HG03135 (cell line): ENCODE results near the gene CDK5RAP2.
"Not testable (repeated sequence)": the region's sequence is repeated elsewhere in the genome, so short reads cannot be mapped to it uniquely, and the experiment has no call there.

Experiments used
- ATAC-seq: cut with Tn5 transposase; IDR thresholded peaks from one replicate; pipeline ENCODE4 v1.9.1; 2021; ENCODE audit warnings: mild to moderate bottlenecking, moderate library complexity; ENCODE audit not compliant: unreplicated experiment

Gene CDK5RAP2

DNA sequence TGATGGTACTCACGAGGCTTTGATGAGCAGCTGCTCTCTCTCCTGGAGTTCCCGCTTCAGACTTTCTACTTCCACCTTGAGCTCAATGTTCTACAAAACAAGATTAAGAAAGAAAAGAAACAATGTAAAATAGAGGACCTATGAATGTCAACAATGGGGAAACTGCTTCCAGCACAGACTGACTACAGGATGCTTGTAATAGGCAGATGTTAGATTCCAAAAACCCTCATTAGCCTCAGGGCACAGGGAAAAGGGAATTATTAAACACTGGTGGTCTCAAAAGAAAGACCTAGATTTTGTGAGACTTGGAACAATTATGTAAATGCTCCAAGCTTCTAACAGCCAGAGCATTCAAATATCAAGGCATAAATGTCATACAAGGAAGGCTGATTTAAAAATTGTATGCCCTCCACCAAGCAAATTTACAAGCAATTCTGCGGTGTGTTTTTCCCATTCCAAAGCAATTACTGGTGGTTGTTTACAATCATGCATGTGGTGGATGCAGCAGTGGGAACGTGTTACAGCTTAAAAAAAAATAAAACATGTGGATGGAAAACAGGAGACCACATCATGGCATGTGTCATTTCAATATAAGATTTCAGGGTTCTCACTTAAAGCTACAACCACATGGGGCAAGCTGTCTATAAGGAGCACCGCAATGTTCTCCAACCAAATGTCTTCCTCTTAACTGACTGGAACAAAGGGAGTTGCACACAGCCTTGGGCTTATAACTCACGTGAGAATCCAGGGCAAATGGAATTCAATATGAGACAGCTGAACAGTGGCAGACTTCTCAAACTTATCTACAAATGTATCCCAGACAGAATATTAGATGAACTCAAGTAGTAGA lies 34.0 kb downstream of the CDK5RAP2 start:
- no peak for ATAC-seq

DNA sequence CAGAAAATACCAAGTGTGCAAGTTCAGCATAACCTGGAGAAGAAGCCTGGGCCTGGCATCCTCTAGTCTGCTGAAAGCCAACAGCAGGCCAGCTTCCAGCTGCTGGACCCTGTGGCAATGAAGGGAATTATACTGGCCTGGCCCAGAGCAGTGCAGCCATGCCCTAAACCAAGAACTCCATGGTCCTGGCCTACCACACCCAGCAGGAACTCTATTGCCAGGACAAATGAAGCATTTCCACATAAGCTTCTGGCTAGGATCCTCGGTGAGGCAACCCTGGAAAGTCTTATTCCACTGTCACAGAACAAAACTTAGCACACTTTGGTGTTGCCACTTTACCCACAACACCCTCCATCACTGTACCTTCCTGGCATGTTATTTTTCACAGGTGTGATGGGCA lies 35.5 kb downstream of the CDK5RAP2 start:
- no peak for ATAC-seq

DNA sequence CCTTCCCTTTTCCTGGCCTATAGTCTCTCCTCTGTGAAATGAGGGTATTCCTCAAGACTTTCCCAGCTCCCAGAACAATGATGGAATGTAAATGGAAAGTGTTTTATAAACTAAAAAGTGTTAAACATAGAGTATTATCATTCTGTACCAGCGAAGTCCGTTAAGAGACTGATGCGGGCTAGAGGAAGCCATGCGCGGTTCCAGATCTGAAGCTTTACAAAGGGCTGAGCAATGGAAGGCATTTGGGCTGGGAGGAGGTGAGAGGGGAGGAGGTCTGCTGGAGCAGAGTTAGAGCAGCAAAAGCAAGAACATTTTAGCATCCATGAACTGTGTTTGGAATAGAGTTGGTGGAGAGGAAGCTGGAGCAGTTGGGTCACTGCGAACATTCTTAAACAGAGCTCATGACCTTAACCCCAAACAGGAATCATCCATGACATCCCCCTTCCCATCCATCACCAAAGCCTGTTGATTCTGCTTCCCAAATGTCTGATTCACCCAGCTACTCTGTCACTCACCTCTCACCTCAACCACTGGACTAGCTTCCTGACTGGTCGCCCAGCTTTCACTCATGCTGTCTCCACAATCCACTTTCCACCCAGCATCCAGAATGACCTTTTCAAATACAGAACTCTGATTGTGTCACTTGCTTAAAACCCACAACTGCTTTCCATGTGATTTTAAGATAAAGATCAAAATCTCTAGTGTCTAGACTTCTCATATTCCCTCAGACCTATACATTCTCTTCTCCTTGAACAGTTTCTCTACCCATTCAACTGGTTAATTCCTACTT lies 37.1 kb downstream of the CDK5RAP2 start:
- no peak for ATAC-seq

DNA sequence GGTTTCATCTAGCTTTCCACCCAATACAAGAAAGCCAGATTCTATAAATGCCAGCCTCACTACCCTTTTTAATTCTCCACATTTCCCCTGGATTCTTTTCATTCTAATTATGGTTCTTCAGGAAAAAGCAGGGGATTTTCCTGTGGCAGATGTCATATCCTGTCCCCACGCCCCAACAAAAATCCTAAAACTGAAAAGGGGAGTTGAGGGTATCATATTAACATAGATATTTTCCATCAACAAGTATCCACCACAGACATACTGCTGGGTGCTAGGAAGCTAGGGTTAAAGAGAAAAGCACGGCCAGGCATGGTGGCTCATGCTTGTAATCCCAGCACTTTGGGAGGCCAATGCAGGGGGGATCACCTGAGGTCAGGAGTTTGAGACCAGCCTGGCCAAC lies 38.0 kb downstream of the CDK5RAP2 start:
- no peak for ATAC-seq

DNA sequence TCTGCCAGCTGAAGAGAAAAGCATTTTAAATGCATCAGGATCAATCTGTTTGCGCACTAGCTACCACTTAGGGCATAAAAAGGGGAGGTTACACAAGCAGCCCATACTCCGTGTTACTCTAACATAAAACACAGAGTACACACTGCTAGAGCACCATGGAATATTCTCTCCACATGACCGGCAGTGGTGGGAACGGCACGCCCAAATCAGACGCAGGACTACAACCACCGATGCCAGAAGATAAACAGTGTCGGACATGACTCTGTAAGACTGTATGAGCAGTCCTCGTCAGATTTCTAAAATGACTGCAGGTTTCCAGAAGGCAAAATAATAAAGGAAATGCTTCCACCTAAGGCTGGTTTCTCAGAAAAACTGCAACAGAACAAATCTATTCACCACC lies 40.0 kb downstream of the CDK5RAP2 start:
- ATAC-seq, result no peak

DNA sequence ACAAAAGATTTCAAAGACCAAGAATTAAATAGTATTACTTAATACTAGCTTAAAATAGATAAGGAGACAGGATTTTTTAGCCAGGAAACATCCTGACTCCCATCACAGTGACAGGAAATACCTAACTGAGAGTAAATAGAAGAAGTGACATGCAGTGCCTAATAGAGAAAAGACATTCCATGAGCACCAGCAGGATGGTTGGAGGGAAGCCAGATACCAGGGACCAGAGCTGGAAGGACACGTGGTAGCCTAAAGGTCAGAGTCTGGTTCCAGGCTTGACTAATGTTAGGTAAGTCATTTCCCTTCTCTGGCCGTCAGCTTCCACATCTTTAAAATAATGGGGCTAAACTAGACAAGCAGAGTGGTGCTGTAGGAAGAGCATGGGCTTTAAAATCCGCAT lies 41.6 kb downstream of the CDK5RAP2 start:
- no peak for ATAC-seq

DNA sequence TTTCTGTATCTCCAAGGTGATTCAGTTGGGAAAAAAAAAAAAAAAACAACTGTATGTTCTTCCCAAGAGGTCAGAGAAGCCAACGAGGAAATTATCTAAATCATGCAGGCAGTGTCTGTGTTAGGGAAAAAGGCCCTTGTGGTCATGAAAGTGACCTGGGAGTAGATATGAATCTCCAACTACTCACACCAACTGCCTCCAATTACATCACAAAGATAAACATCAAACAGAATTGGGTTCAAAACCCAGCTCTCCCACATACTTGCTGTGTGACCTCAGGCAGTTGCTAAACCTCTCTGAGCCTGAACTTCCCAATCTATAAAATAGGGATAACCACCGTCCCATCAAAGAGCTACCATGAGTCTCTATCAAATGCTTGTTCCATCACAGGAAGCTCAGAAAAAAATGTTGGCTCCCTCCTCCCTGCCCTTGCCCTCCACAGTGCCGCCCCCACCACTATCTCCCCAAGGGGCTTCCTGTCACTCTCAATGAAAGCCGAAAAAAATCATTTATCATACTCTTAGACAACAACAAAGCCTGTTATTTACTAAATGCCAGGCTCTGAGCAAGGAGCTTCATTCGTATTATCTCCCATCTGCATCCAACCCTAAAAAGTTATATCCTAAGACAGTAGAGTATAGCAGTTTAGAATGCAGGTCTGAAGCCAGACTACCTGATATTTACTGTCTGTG lies 42.9 kb downstream of the CDK5RAP2 start:
- ATAC-seq, result no peak

DNA sequence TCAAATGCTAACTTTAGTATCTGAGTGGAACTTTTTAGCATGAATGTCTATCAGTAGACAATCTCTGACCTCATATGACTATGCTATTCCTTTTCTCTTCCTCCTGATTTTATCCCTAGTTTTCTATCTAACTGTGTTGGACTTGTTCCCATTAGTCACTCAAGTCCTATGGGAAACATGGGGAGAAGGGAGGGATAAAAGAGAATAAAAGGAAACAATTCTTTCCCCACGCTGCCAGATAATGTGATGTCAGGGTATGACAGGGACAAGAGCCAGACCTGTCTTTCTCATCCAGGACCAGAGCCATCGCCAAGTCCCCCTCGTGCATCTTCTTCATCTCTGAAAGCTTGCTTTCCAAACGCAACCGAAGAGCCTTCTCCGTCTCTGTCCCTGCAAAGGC lies 43.9 kb downstream of the CDK5RAP2 start:
- ATAC-seq, result no peak

DNA sequence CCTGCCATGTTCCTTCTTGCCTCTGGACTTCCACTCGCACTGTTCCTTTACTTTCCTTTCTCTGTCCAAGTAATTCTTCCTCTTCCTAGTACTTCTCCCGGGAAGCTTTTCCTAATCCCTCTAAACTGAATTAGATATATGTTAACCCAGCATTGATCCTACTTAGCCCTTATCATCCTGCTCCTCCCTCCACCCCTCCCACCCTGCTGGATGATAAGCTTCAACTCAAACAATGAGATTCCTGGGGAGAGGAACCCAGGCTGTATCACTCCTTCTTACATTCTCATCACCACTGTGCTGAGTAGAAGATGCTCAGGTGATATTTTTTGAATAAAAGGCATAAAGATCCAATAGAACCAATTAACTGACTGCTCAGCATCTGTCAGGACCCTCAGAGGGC lies 45.7 kb downstream of the CDK5RAP2 start:
- no peak for ATAC-seq

DNA sequence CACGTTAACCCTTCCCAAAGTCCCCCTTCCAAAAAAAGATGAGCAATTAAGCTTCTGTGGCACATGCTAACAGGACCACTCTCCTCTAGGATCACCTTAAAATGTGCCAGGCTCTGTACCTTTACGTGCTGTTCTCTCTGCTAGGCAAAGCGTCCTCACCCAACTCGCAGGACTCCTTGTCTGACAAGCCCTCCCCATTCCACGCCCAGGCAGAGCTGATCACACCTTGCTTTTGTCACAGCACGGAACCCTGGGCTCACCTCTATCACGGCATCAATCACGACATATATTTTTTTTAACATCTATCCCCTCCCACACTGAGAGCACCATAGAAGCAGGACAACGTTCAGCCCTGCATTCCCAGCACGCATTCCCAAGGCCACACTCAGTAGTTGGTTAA lies 47.1 kb downstream of the CDK5RAP2 start:
- no peak for ATAC-seq

DNA sequence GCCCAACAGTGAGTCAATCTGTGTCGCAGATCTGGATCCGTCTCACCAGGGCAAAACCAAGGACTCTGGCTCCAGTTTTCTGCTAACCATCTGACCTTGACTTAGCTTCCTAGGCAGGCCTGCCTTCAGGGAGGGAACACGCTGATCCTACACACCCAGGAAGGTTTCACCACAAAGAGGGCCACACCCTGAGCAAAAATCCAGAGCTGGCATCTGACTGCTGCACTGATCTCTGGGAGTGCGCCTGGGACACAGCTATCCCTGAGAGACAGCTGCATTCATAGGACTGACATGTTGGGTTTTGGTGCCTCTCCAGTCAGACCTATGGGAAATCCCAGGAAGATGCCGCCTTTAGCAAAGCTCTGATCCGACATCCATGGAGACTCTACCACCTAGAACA lies 47.5 kb downstream of the CDK5RAP2 start:
- no peak for ATAC-seq

DNA sequence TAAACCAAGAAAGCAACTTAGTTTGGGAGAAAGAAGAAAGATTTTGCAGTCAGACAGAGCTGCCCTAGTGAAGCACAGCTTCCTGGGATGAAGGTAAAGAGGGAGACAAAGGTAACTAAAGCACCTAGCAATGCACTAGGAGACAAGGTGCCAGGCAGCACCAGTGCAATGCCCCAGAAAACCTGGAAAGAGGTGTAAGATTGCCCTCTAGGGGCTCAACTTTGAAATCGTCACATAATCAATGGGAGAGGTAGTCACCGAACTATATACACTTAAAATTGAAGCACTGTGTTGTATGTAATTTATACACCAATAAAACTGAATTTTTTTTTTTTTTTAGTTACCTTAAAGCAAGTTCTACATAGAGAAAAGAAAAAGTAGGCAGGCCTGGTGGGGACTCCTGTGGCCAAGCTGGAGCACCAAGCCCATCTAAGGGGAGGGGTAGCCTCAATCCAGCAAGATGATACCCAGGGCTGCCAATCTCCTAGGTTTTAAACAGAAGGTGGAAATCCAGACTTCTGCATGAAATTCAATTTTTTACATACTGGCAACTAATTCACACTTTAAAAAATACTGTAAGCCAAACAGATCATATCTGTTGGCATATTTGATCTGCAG lies 48.2 kb downstream of the CDK5RAP2 start:
- ATAC-seq, result no peak

DNA sequence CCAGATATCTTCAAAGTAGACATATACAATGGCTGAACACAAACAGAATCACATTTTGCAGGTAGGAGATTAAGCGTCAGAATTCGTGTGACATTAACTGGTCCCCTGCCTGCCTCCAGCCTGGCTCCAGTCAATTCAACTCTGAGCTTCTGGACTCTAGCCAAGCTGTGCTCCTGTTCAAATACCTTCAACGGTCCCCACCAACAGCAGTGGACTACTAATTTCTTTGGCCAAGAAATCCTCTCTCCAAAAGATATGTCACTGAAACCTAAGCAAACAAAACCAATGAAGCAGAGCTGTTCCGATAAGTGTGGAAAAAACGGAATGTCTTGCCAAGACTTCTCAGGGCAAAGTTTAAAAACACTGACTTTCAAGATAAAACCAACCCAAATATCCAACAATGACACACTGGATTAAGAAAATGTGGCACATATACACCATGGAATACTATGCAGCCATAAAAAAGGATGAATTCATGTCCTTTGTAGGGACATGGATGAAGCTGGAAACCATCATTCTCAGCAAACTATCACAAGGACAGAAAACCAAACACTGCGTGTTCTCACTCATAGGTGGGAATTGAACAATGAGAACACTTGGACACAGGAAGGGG lies 49.6 kb downstream of the CDK5RAP2 start:
- ATAC-seq, result not testable (repeated sequence)

DNA sequence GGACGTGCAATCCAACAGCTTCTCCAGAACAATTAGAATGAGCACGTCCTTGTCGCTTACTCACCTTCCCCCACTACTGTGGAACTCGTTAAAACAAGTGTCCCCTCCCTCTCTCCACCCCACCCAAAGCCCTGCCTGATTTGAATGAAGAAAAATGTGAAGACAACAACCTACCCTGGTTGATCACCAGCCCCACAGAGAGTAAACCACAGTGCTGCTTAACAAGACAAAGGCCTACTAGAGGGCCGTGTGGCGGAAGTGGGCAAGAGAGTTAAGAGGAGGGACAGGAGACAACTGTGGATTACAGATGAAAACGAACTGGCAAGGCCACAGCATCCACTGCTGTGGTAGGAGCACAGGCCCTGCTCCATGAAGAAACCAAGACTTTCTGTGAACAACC lies 51.1 kb downstream of the CDK5RAP2 start:
- ATAC-seq, result no peak

DNA sequence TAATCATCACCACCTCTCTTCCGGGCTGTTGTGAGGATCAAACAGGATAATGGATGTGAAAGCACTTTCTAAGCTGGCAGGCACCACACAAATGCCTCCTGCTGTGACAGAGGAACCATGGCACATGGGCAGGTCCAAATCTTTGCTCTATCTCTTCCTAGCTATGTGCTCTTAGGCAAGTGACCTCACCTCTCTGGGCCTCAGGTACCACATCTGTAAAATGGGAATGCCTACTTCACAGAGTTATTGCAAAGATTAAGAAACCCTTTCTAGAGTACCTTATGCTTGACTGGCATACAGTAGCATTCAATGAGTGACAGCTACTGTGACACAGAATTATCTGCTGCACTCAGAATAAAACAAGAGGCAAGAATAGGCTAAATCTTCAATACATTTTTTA lies 51.6 kb downstream of the CDK5RAP2 start:
- ATAC-seq, result no peak

DNA sequence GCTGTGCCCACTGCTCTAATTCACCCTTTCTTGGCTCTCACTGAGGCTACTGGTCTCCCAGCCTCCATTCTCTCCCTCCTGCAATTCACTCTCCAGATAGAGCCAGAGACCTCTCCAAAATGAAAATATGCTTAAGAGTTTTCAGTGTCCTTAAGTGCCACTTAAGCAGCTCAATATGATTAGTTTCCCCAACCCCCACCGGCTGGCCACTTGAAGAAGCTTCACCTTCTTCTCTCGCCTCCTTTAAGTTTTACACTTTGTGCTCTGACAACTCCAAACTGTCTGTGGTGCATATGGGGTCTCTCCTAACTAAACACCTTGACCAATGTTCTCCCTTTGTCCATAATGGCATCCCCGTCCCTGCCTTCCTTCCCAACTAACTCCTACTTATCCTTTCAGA lies 53.4 kb downstream of the CDK5RAP2 start:
- no peak for ATAC-seq

DNA sequence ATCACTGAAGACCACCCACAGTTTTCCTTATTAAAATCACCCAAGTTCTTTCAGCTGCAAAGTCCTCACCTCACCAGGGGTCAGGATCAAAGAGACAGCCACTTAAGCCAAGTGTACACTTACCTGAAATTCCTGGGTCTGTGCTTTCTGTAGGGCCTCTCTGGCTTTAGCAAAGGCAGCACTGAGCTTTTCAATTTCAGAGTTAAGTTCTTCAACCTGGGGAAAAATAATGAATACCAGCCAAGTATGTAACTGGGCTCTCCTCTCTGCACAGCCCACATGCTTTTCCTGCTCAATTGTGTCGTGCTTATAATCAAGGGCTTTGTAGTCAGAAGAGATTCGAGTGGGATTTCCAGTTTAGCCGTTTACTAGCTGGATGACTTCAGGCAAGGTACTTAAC lies 55.1 kb downstream of the CDK5RAP2 start:
- no peak for ATAC-seq

DNA sequence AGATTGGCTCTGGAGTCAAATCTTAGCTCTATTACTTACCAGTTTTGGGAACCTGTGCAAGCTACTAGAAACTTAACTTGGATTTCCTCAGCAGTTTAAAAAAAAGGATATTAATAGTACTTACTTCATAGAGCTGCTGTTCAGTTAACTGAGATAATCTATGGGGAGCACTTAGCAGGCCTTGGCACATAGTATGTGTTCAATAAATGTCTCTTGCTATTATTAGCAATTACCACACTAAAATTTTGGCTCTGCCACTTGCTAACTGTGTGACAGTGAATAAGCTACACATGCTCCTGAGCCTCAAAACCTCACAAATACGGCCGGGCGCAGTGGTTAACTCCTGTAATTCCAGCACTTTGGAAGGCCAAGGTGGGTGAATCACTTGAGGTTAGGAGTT lies 55.9 kb downstream of the CDK5RAP2 start:
- no peak for ATAC-seq

DNA sequence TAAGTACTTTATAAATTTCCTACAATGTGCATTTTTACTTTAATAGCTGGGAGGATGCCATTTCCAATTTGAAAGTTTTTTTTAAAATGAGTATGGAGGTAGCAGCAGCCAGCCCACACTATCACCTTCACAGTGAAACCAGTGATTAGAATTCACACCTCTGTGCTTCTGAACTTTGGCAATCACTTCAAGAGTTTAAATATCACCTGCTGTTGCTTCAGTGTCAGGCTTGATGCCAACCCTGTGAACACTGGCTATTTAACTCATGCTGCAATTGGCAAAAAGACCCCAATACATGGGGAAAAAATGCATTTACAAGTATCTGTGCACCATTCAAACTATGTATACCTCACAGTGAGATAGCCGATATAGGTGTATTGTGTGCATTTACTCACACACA lies 57.4 kb downstream of the CDK5RAP2 start:
- no peak for ATAC-seq

DNA sequence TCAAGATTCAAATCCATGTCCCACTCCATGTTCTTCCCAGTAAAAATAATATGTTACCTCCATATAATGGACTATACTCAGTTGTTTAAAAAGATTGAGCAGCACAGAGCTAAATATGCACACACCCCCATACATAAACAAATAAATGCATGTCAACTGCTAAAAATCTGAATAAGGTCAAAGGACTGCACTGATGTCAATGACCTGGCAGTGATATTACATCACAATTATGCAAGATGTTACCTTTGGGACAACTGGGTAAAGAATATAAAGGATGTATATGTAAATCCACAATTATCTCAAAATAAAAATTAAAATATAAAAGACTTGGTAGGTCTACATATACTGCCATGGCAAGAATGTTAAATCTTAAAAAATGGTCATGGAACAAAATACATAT lies 57.9 kb downstream of the CDK5RAP2 start:
- ATAC-seq, result no peak

DNA sequence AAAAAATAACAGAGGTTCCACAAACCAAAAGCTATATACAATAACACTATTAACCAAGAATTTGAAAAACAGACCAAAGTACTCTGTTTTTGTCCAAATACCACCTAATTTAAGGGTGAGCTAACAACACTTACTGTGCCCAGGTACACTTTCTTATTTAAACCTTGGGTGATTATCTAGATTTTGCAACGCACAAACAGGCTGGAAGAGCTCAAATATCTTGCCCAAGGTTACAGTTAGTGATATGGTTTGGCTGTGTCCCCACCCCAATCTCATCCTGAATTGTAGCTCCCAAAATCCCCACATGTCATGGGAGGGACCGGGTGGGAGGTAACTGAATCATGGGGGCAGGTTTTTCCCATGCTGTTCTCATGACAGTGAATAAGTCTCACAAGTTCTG lies 58.9 kb downstream of the CDK5RAP2 start:
- no peak for ATAC-seq
